ENCODE results near the gene DCBLD1.
"Not testable (repeated sequence)": the region's sequence is repeated elsewhere in the genome, so short reads cannot be mapped to it uniquely, and the experiment has no call there.

The DCBLD1 gene

DNA sequence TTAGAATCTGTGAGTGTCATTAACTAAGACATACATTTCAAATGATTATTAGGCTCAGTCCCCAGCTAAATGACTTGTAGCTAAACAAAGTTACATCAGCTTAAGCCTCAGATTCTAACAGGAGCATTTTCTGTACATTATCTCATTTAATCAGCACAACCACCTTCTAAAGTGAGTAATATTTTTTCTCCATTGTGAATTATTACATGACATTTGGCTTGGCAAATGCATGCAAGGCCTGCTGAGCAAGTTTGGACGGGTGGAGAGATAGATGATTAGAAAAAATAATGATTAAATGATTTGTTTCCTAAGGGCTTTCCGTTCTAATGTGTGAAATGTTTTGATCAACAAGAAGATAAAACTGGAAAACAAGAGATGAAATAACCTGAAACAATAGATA lies 20.7 kb downstream of the DCBLD1 start:
- no peak for DNase-seq

GRCh38 chr6:117504478-117505144 lies 22.1 kb downstream of the DCBLD1 start:
- DNase-seq, result no peak

DNA sequence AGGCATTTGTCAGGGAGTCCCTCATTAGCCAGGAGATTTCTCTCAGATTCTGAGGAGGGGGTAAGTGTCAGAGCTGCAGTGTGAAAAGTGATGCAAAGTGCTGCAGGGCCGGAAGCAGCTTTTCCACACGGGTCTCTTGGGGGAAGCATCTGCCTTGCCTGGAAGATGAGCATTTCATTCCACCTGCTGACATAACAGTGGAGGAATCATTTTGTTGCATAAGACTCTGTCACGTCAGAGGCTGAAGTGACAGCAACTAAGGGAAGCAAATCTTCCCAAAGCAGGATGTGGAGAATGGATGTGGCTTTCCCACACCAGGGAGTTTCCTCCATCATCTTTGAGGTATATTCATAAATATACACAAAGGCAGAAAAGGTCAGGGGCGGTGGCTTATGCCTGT lies 22.8 kb downstream of the DCBLD1 start:
- no peak for DNase-seq

- DNase-seq, result no peak
Measured at GRCh38 chr6:117506180-117506835, 23.8 kb downstream of the DCBLD1 start.

DNA sequence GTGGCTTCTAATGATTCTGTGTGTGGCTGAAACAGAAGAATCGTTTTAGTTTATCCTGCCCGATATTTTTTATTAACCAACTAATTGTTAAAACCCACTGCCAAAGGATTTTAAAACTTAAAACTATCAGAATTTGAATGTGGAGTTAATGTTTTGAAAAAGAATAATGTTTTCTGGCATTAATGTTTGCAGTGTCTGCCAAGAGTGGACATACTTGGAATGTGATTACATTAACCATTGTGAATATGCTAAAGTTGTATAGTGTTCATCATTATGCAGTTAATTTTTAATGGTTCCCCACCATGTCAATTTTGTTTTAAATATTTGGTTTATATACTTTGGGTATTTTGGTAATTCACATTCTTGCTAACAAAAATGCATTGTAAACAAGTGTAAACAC lies 24.4 kb downstream of the DCBLD1 start:
- DNase-seq, result no peak

DNA sequence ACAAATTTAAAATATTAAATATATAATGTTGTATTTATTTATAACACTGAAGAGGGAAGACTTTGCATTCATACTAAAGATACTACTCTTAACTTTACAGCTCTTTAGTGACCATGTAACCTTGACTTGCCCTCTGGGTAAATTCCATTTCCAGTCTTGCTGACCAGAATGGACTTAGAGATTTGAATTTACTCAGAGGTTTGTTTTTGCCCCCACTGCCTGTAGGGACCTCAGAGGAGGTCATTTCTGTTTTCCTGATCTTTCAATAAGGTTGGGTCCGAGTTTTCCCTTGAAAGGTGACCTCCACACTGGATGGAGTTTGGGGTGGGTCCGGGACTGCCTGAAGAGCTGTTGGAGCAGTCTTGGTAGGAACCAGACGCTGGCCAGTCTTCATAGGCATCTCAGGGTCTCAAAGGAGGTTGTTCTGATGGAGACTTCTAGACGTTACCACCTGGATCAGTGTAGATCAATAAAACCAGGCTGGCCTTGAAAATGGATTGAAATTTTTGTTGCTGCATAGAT lies 26.0 kb downstream of the DCBLD1 start:
- DNase-seq, result no peak

DNA sequence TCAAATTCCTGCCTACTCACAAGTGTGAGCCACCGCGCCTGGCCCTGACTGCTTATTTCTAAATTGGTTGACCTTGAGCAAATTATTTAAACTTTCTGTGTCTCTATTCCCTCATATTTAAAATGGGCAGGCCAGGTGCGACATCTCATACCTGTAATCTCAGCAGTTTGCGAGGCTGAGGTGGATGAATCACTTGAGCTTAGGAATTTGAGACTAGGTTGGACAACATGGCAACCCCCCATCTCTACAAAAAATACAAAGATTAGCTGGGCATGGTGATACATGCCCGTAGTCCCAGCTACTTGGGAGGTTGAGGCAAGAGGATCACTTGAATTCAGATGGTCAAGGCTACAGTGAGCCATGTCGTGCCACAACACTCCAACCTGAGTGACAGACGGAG lies 26.5 kb downstream of the DCBLD1 start:
- DNase-seq, result no peak

DNA sequence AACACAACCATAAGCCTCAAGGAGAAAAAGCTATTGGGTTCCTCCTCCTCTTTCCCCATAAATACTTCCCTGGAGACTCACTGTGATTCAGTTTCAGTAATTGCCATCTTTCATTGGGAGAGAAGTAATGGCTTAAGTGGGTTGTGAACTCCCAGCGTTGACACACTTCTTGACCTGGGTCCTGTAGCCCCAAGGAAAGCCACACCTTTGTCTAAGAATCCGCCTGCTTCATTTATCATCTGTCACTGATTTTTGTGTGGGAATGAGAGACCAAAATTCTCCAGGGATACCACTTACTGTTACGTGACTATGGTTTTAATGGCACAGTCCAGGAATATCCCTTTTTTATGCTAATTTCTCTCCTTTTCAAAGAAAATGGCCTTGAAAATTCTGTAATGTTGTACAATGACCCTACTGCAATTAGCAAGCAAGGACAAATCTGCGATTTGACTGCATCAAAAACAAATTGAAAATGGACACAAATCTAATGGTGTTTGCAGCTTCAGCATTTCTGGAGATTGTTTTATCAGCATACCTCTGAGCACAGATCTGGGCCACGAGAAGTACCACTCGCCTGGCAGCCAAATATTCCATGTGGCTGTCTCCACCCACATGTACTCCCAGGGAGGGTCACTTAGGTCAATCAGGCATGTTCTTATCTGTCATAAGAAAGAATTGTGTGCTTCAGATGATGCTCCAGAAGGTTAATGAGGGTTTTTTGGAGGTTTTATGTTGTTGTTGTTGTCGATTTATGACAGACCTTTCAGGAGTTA lies 29.8 kb downstream of the DCBLD1 start:
- no peak for DNase-seq

GRCh38 chr6:117512987-117513573 lies 30.6 kb downstream of the DCBLD1 start:
- DNase-seq, result no peak

DNA sequence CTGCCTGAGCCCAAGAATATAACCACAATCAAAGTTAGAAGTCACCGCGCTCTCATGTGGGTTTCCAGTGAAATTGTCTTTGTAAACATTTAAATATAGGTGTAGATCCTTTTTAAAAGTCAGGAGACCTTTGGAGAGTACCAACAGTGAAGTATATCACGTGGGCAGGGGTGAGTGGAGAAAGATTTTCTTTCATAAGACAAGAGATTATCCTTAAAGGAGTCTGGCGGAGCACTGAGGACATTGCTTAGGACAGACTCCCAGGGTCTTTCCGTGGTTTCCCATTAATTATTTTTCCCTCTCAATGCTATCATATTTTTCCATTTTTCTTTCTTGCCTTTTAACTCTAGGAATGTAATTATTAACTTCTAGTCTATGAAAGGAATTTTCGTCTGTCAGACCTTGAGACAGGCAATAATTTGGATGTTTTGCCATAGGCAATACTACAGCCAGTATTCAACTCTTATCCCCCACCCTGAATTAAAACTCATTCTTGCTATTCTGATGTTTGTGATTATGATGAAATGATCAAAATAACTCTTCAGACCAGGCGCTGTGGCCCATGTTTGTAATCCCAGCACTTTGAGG lies 31.4 kb downstream of the DCBLD1 start:
- DNase-seq, result no peak

- no peak for DNase-seq
Measured at GRCh38 chr6:117514655-117515054, 32.2 kb downstream of the DCBLD1 start.

DNA sequence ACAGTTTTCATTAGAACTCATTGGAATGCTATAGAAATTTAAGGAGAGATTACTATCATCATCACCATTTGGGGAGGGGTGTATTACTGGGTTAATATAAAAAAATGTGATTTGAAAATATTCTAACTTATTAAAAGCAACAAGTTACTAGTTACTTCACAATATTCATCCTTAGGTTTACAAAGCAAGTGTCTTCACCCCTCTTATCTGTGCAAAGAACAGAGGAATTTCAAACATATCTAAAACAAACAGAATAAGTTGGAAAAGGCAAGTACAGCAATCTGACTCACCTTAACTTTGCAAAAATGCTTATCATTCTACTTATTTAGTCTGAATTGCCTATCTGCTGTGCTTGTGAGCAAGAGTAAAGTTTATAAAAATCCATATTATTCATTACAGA lies 32.9 kb downstream of the DCBLD1 start:
- DNase-seq, result no peak

DNA sequence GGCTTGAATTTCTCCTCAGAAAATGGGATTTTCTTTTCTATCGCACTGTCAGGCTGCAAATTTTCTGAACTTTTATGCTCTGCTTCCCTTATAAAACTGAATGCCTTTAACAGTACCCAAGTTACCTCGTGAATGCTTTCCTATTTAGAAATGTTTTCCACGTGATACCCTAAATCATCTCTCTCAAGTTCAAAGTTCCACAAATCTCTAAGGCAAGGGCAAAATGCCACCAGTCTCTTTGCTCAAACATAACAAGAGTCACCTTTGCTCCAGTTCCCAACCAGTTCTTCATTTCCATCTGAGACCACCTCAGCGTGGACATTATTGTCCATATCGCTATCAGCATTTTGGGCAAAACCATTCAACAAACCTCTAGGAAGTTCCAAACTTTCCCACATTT lies 35.5 kb downstream of the DCBLD1 start:
- not testable (repeated sequence) for DNase-seq

DNA sequence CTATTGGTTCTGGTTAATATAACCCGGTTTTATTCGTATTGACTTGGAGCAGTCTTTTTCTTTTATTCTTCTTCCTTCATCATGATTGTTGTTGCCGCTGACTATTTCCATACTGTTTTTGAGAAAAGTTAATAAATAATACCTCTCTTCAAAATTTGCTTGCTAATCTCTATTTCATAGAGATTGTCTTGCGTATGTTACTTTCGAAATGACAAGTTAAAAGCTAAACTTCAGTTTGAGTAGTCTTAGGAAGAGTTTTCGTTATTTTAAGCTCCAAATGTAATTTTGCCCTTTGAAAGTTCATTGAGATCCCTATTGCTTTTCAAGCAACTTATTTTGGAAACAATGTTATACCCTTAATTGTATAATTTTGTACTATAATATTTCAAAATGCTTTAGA lies 36.4 kb downstream of the DCBLD1 start:
- DNase-seq, result no peak

GRCh38 chr6:117520603-117521395 lies 38.3 kb downstream of the DCBLD1 start:
- DNase-seq, result no peak

- no peak for DNase-seq
Measured at GRCh38 chr6:117521791-117522502, 39.5 kb downstream of the DCBLD1 start.

GRCh38 chr6:117525607-117526006 lies 43.1 kb downstream of the DCBLD1 start:
- no peak for DNase-seq

DNA sequence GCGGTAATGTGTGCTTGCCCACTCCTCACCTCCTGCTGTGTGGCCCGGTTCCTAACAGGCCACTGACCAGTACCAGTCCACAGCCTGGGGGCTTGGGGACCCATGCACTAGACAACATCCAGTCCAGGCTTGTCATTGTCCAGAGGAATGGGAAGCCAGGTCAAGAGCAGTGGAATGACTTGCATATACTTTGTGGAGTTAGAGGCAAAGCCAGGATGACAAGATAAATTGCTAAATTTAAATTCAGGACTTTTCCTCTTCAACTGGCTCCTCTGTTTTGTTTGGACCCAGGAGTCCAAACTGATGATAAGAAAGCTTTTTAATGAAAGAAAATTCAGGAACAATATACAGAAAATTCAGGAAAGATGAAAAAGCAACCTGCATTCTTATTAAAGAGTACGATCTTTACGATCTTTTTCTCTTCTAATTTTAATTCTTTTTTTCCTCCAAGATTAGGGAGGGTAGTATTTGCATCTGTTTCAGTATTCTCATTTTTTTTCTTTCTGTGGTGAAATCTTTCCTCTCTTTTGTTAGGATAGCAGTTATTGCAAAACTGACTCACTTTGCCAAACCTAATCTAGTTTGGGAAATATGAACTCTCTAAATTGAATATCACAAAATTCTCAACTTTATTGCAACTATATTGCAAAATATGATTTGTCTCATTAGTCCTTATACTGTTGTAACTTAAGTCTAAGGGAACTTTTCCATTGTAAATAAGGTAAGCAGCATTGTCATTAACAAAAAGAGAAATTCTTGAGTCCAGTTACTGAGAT lies 48.2 kb downstream of the DCBLD1 start:
- DNase-seq, result no peak

GRCh38 chr6:117531346-117531745 lies 48.9 kb downstream of the DCBLD1 start:
- no peak for DNase-seq

- no peak for DNase-seq
Measured at GRCh38 chr6:117531809-117532725, 49.6 kb downstream of the DCBLD1 start.
